Common myeloid progenitor, CD34-positive (primary cell): ENCODE measurements around the gene LRTM1.

Source experiments
- CTCF ChIA-PET: fragments of 350-600 bp; sonication (Branson Sonifier 250); formaldehyde crosslinking; loops from one replicate; lab custom pipeline; 2021; ENCODE audit warnings: antibody characterized with exemption; lab: Charles Lee
- POLR2A ChIA-PET: fragments of 350-600 bp; sonication (Branson Sonifier 250); formaldehyde crosslinking; loops from one replicate; lab custom pipeline; 2021; ENCODE audit warnings: antibody characterized with exemption; lab: Charles Lee
- DNase-seq, 3 donors: peaks; one replicate each; pipeline versions ENCODE4 v3.0.0 to v3.0.0-alpha.2; 2013
- H3K27ac ChIP-seq, 2 experiments: 1 replicate in 1 of 2; 2 replicates in 1 of 2; pipeline ENCODE4 v1.7.0; 2013; ENCODE audit warnings: inconsistent platforms in 2 of 2, low read length in 2 of 2, mild to moderate bottlenecking in 2 of 2, low read depth in 1 of 2, moderate library complexity in 1 of 2; ENCODE audit not compliant: severe bottlenecking in 2 of 2, insufficient read depth in 1 of 2, poor library complexity in 1 of 2
- H3K27me3 ChIP-seq, 5 experiments: replicated peaks in 2 of 5; 1 replicate in 3 of 5; 2 replicates in 2 of 5; pipeline versions ENCODE4 v1.6.1 to v1.7.0; 2013; ENCODE audit warnings: low read length in 4 of 5, mild to moderate bottlenecking in 2 of 5, moderate library complexity in 2 of 5, inconsistent platforms in 1 of 5; ENCODE audit not compliant: insufficient read depth in 5 of 5, control insufficient read depth in 4 of 5
- H3K36me3 ChIP-seq, 4 experiments: 1 replicate in 2 of 4; 2 replicates in 2 of 4; pipeline versions ENCODE4 v1.6.1 to v1.7.0; 2013; ENCODE audit warnings: low read length in 3 of 4, control low read depth in 1 of 4, mild to moderate bottlenecking in 1 of 4; ENCODE audit not compliant: control insufficient read depth in 4 of 4, insufficient read depth in 4 of 4
- H3K4me1 ChIP-seq, 4 experiments: 1 replicate in 3 of 4; 2 replicates in 1 of 4; pipeline versions ENCODE4 v1.6.1 to v1.7.1; 2013; ENCODE audit warnings: low read length in 3 of 4, mild to moderate bottlenecking in 3 of 4, control low read depth in 1 of 4, inconsistent platforms in 1 of 4, moderate library complexity in 1 of 4; ENCODE audit not compliant: control insufficient read depth in 4 of 4, insufficient read depth in 4 of 4; ENCODE audit errors: control extremely low read depth in 1 of 4
- H3K4me3 ChIP-seq, 7 experiments: 1 replicate in 4 of 7; 2 replicates in 3 of 7; pipeline versions ENCODE4 v1.5.1 to v1.7.0; 2013; ENCODE audit warnings: mild to moderate bottlenecking in 7 of 7, low read length in 6 of 7, moderate library complexity in 6 of 7, inconsistent platforms in 2 of 7, low read depth in 2 of 7, control low read depth in 1 of 7; ENCODE audit not compliant: insufficient read depth in 4 of 7, control insufficient read depth in 1 of 7; ENCODE audit errors: extremely low read depth in 1 of 7
- H3K9me3 ChIP-seq, 5 experiments: 1 replicate in 4 of 5; 2 replicates in 1 of 5; pipeline versions ENCODE4 v1.6.1 to v1.7.1; 2013; ENCODE audit warnings: low read length in 4 of 5, mild to moderate bottlenecking in 2 of 5, inconsistent platforms in 1 of 5, low read depth in 1 of 5, moderate library complexity in 1 of 5; ENCODE audit not compliant: control insufficient read depth in 4 of 5, insufficient read depth in 2 of 5; ENCODE audit errors: control extremely low read depth in 1 of 5
- WGBS: methylation state at CpG from one replicate; pipeline ENCODE4 v1.1.5; 2013; ENCODE audit not compliant: insufficient coverage; 5-methylcytosine and 5-hydroxymethylcytosine counted together

LRTM1 gene

GRCh38 chr3:54965746-54966145 lies 37.9 kb upstream of the LRTM1 start:
- CTCF ChIA-PET = no interaction called here
- WGBS = 96% methylated on average over 6 of the region's 6 CpGs
- no peak overlapping the region for H3K27ac ChIP-seq
- H3K4me1 ChIP-seq = peaks cover 0 to 5% (median 0%) of the 10 kb centered on the region in 4 experiments
- POLR2A ChIA-PET = no interaction called here
- no peaks in the 10 kb centered on the region for H3K9me3 ChIP-seq
- H3K27me3 ChIP-seq = no peaks in the 10 kb centered on the region
- H3K4me3 ChIP-seq = no peak overlapping the region
- H3K36me3 ChIP-seq = no peaks in the 10 kb centered on the region
- no peak for DNase-seq

- Histone ChIP-seq H3K36me3 (no peaks in the 10 kb centered on the region), H3K4me1 (peaks cover 0 to 5% (median 0%) of the 10 kb centered on the region in 4 experiments), H3K27ac (no peak overlapping the region), H3K9me3 (no peaks in the 10 kb centered on the region), H3K4me3 (no peak overlapping the region), H3K27me3 (no peaks in the 10 kb centered on the region)
- 97% methylated on average over 3 of the region's 3 CpGs for WGBS
- CTCF ChIA-PET = no interaction called here
- POLR2A ChIA-PET = no interaction called here
- DNase-seq = no peak
Measured at GRCh38 chr3:54964081-54964480, 36.2 kb upstream of the LRTM1 start.

- H3K4me1 ChIP-seq = peaks cover 0 to 5% (median 0%) of the 10 kb centered on the region in 4 experiments
- WGBS = 67% methylated on average over 3 of the region's 4 CpGs
- ChIA-PET POLR2A (no interaction called here), CTCF (no interaction called here)
- H3K27ac ChIP-seq = no peak overlapping the region
- no peaks in the 10 kb centered on the region for H3K9me3 ChIP-seq
- H3K36me3 ChIP-seq = no peaks in the 10 kb centered on the region
- H3K27me3 ChIP-seq = no peaks in the 10 kb centered on the region
- no peak overlapping the region for H3K4me3 ChIP-seq
- DNase-seq = peak in 1 of 3 donors; percentile 1
Measured at GRCh38 chr3:54963641-54964040, 35.8 kb upstream of the LRTM1 start.

GRCh38 chr3:54962200-54962599 lies 34.3 kb upstream of the LRTM1 start:
- H3K4me3 ChIP-seq = no peak overlapping the region
- H3K27ac ChIP-seq = no peak overlapping the region
- no peak for DNase-seq
- 91% methylated on average over 1 of the region's 2 CpGs for WGBS
- no peaks in the 10 kb centered on the region for H3K27me3 ChIP-seq
- H3K4me1 ChIP-seq = peaks cover 0 to 5% (median 0%) of the 10 kb centered on the region in 4 experiments
- H3K9me3 ChIP-seq = no peaks in the 10 kb centered on the region
- ChIA-PET POLR2A (no interaction called here), CTCF (no interaction called here)
- H3K36me3 ChIP-seq = no peaks in the 10 kb centered on the region

GRCh38 chr3:54960701-54961100 lies 32.8 kb upstream of the LRTM1 start:
- CTCF ChIA-PET = no interaction called here
- no peak for DNase-seq

GRCh38 chr3:54960082-54960481 lies 32.2 kb upstream of the LRTM1 start:
- Histone ChIP-seq H3K36me3 (no peaks in the 10 kb centered on the region), H3K4me3 (no peak overlapping the region), H3K27ac (no peak overlapping the region), H3K27me3 (no peaks in the 10 kb centered on the region), H3K4me1 (peaks cover 0 to 5% (median 0%) of the 10 kb centered on the region in 4 experiments), H3K9me3 (no peaks in the 10 kb centered on the region)
- CTCF ChIA-PET = no interaction called here
- POLR2A ChIA-PET = no interaction called here
- WGBS = no CpG with 5 or more reads among the region's 1 CpG
- peak in 1 of 3 donors; percentile 4 for DNase-seq

More at GRCh38 chr3:54960701-54961100, 32.8 kb upstream of the LRTM1 start:
- POLR2A ChIA-PET = no interaction called here
- H3K27me3 ChIP-seq = no peaks in the 10 kb centered on the region
- no peaks in the 10 kb centered on the region for H3K9me3 ChIP-seq
- H3K4me1 ChIP-seq = peaks cover 0 to 5% (median 0%) of the 10 kb centered on the region in 4 experiments
- no peak overlapping the region for H3K27ac ChIP-seq
- H3K4me3 ChIP-seq = no peak overlapping the region
- 91% methylated on average over 4 of the region's 4 CpGs for WGBS
- no peaks in the 10 kb centered on the region for H3K36me3 ChIP-seq

DNA sequence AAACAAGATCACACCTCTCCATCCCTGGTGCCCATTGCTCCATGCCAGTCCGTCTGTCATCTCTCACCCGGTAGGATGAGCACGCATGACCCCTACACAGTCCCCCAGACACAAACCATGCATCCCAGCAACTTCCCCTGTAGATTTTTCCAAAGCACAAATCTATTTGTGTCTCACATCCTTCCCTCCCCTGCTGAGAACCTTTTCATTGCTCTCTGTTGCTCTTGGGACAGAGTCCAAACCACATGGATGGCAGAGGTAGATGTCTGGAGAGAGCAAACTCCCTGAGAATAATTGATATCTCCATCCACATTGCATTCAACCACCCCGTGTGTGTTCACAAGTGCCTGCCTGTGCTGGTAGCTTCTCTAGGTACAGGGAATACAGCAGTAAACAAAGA lies 29.9 kb upstream of the LRTM1 start:
- Histone ChIP-seq H3K9me3 (no peaks in the 10 kb centered on the region), H3K36me3 (no peaks in the 10 kb centered on the region), H3K27ac (no peak overlapping the region), H3K4me3 (no peak overlapping the region), H3K27me3 (no peaks in the 10 kb centered on the region), H3K4me1 (no peaks in the 10 kb centered on the region)
- DNase-seq = no peak
- CTCF ChIA-PET = no interaction called here
- WGBS = 85% methylated on average over 3 of the region's 4 CpGs
- POLR2A ChIA-PET = no interaction called here
